OCI-LY7 (cell line): ENCODE measurements around the gene EPHB3. TPM values are rescaled to one million over a fixed set of nuclear protein-coding genes. Genes with fewer than 3 reads are reported as not detected.

Source experiments
- BruUV-seq: library from RNA; stranded (reverse); fragments of 400-500 nt; replicated peaks from 2 replicates; lab custom pipeline; 2021; lab: Mats Ljungman, UMichigan
- CTCF ChIA-PET: fragments of 300-600 bp; sonication (Branson Sonifier 250); formaldehyde crosslinking; loops from one replicate; lab custom pipeline; 2022; ENCODE audit warnings: antibody characterized with exemption; ENCODE audit not compliant: unreplicated experiment; lab: Charles Lee
- POLR2A ChIA-PET: fragments of 300-600 bp; sonication (Branson Sonifier 250); formaldehyde crosslinking; loops from one replicate; lab custom pipeline; 2022; ENCODE audit warnings: antibody characterized with exemption; lab: Charles Lee
- DNase-seq: peaks from one replicate; pipeline ENCODE4 v3.0.0-alpha.2; 2015; ENCODE audit warnings: low spot score
- H2AFZ ChIP-seq: fragments of 200-600 bp; sonication (generic), shearing (Covaris generic); 2 replicates; pipeline ENCODE4 v1.6.1; 2014; ENCODE audit warnings: mild to moderate bottlenecking, antibody characterized with exemption, low read length, moderate library complexity
- H3K27ac ChIP-seq: fragments of 200-600 bp; sonication (generic); 2 replicates; pipeline ENCODE4 v1.5.1; 2014; ENCODE audit warnings: mixed run types, low read depth, mild to moderate bottlenecking, moderate library complexity, low read length, inconsistent platforms; ENCODE audit not compliant: poor library complexity, severe bottlenecking
- H3K36me3 ChIP-seq: fragments of 200-600 bp; sonication (generic); 2 replicates; pipeline ENCODE4 v1.6.1; 2014; ENCODE audit warnings: mild to moderate bottlenecking, antibody characterized with exemption, low read length, moderate library complexity, mixed read lengths; ENCODE audit not compliant: insufficient read depth
- H3K4me1 ChIP-seq: fragments of 200-600 bp; sonication (generic); 2 replicates; pipeline ENCODE4 v1.5.1; 2014; ENCODE audit warnings: mild to moderate bottlenecking, low read length; ENCODE audit not compliant: insufficient read depth, poor library complexity, severe bottlenecking
- H3K4me2 ChIP-seq: fragments of 200-600 bp; sonication (generic); 2 replicates; pipeline ENCODE4 v1.6.1; 2014; ENCODE audit warnings: mild to moderate bottlenecking, low read length
- H3K4me3 ChIP-seq: fragments of 200-600 bp; sonication (generic); 2 replicates; pipeline ENCODE4 v1.5.1; 2014; ENCODE audit warnings: mild to moderate bottlenecking, low read depth, low read length; ENCODE audit not compliant: poor library complexity, severe bottlenecking
- H3K79me2 ChIP-seq: fragments of 200-600 bp; sonication (generic); 2 replicates; pipeline ENCODE4 v1.6.1; 2016; ENCODE audit warnings: low read depth, mild to moderate bottlenecking, low read length, moderate library complexity, mixed read lengths; ENCODE audit not compliant: insufficient read depth
- H3K9me2 ChIP-seq: fragments of 200-600 bp; sonication (generic); 2 replicates; pipeline ENCODE4 v1.6.1; 2016; ENCODE audit warnings: mild to moderate bottlenecking, low read length, mixed read lengths; ENCODE audit not compliant: insufficient read depth
- H3K9me3 ChIP-seq: fragments of 200-600 bp; sonication (generic); 2 replicates; pipeline ENCODE4 v1.6.1; 2014; ENCODE audit warnings: mild to moderate bottlenecking, mixed run types, low read length, mixed read lengths
- H4K20me1 ChIP-seq: fragments of 200-600 bp; sonication (generic); 2 replicates; pipeline ENCODE4 v1.6.1; 2014; ENCODE audit warnings: mild to moderate bottlenecking, antibody characterized with exemption, low read length, moderate library complexity, mixed read lengths; ENCODE audit not compliant: insufficient read depth
- CTCF ChIP-seq: fragments of 200-600 bp; sonication (generic); conservative IDR thresholded peaks from 2 replicates; pipeline ENCODE4 v1.5.1; 2014; ENCODE audit warnings: mild to moderate bottlenecking, antibody characterized with exemption, low read length, moderate library complexity, mixed read lengths
- EZH2phosphoT487 ChIP-seq: fragments of 200-600 bp; sonication (generic); IDR thresholded peaks from 2 replicates; pipeline ENCODE4 v1.6.1; 2018; ENCODE audit warnings: low read depth, borderline replicate concordance, mild to moderate bottlenecking, mixed run types, antibody characterized with exemption, low read length, moderate library complexity, mixed read lengths
- intact Hi-C: fragments of 100-400 bp; cut with micrococcal nuclease; formaldehyde crosslinking; loops from one replicate; pipeline ENCODE4 v1.10.0; 2022; ENCODE audit not compliant: unreplicated experiment
- total RNA-seq, 2 experiments: library from RNA; depleted of rRNA in 1 of 2; stranded (reverse); fragments of >200 nt in 1 of 2; shearing (Covaris generic) in 1 of 2; gene quantifications; 2 replicates each; pipeline ENCODE4 v1.2.3, GENCODE V29; 2014 to 2022

The EPHB3 gene
- total RNA-seq, 2 experiments from 2014 or later: not detected

GRCh38 chr3:184582646-184583577 lies 21.3 kb downstream of the EPHB3 start:
- no peaks in the 10 kb centered on the region for H3K79me2 ChIP-seq
- TF ChIP-seq EZH2phosphoT487: no peak
- no peak for TF ChIP-seq CTCF
- POLR2A ChIA-PET: no interaction called here
- no peak for DNase-seq
- H4K20me1 ChIP-seq: no peaks in the 10 kb centered on the region
- no peaks in the 10 kb centered on the region for H3K4me1 ChIP-seq
- CTCF ChIA-PET: no interaction called here
- intact Hi-C loops: no loop called here
- H3K4me3 ChIP-seq: no peak overlapping the region
- H3K36me3 ChIP-seq: no peaks in the 10 kb centered on the region
- no peak overlapping the region for H2AFZ ChIP-seq
- BruUV-seq: no TSS peak
- no peaks in the 10 kb centered on the region for H3K9me2 ChIP-seq
- no peak overlapping the region for H3K4me2 ChIP-seq
- H3K9me3 ChIP-seq: no peaks in the 10 kb centered on the region
- no peak overlapping the region for H3K27ac ChIP-seq

GRCh38 chr3:184583578-184584451 lies 22.2 kb downstream of the EPHB3 start:
- CTCF ChIA-PET: no interaction called here
- no peak overlapping the region for H3K4me2 ChIP-seq
- POLR2A ChIA-PET: no interaction called here

More at GRCh38 chr3:184583578-184584451, 22.2 kb downstream of the EPHB3 start:
- Histone ChIP-seq H3K4me3 (no peak overlapping the region), H3K4me1 (no peaks in the 10 kb centered on the region), H3K9me2 (no peaks in the 10 kb centered on the region), H4K20me1 (no peaks in the 10 kb centered on the region), H2AFZ (no peak overlapping the region), H3K36me3 (no peaks in the 10 kb centered on the region), H3K27ac (no peak overlapping the region), H3K79me2 (no peaks in the 10 kb centered on the region), H3K9me3 (no peaks in the 10 kb centered on the region)
- no TSS peak for BruUV-seq
- DNase-seq: no peak
- intact Hi-C loops: no loop called here
- TF ChIP-seq CTCF: peak; percentile 33; the same call in 1 of the 2 replicates
- no peak for TF ChIP-seq EZH2phosphoT487
